ENCODE results near the gene BMP7. TPM values are rescaled to one million over a fixed set of nuclear protein-coding genes. Genes with fewer than 3 reads are reported as not detected.

Gene BMP7
- total and polyA plus RNA-seq, 7 donors = under 0.01 to 5.4 (median 2.5) TPM

GRCh38 chr20:57292611-57293010 lies 26.2 kb upstream of the BMP7 start:
- H3K27ac ChIP-seq = no peak overlapping the region
- WGBS, 2 donors = 85 to 94% methylated on average over 2 of the region's 2 CpGs
- peaks cover 0 to 25% (median 23%) of the 10 kb centered on the region in 4 donors for H3K4me1 ChIP-seq
- H3K4me3 ChIP-seq = no peak overlapping the region
- no peak for DNase-seq
- H3K27me3 ChIP-seq = peaks cover 0 to 17% (median 0%) of the 10 kb centered on the region in 3 donors
- no peaks in the 10 kb centered on the region for H3K36me3 ChIP-seq
- TF ChIP-seq POLR2A (IDR thresholded peaks at IDR 0.05) (no peak), CTCF (IDR thresholded peaks at IDR 0.05) (no peak), EP300 (IDR thresholded peaks at IDR 0.05) (no peak), POLR2AphosphoS5 (IDR thresholded peaks at IDR 0.05) (no peak)
- no peaks in the 10 kb centered on the region for H3K9me3 ChIP-seq
- intact Hi-C loops (cut with DNase I) = no loop called here

- intact Hi-C loops (cut with DNase I) = no loop called here
- Histone ChIP-seq H3K4me1 (peaks cover 0 to 32% (median 26%) of the 10 kb centered on the region in 4 donors), H3K9me3 (no peaks in the 10 kb centered on the region), H3K4me3 (no peak overlapping the region), H3K27me3 (peaks cover 0 to 17% (median 0%) of the 10 kb centered on the region in 3 donors), H3K36me3 (no peaks in the 10 kb centered on the region), H3K27ac (no peak overlapping the region)
- WGBS, 2 donors = 87 to 89% methylated on average over 6 of the region's 6 CpGs
- TF ChIP-seq POLR2AphosphoS5 (IDR thresholded peaks at IDR 0.05) = no peak
- no peak for DNase-seq
Observed at GRCh38 chr20:57291694-57292093, 25.3 kb upstream of the BMP7 start.

GRCh38 chr20:57291003-57291402 lies 24.6 kb upstream of the BMP7 start:
- intact Hi-C loops (cut with DNase I) = no loop called here
- Histone ChIP-seq H3K27ac (no peak overlapping the region), H3K27me3 (peaks cover 0 to 17% (median 0%) of the 10 kb centered on the region in 3 donors), H3K36me3 (no peaks in the 10 kb centered on the region), H3K4me1 (peaks cover 0 to 32% (median 26%) of the 10 kb centered on the region in 4 donors), H3K4me3 (no peak overlapping the region), H3K9me3 (no peaks in the 10 kb centered on the region)
- TF ChIP-seq POLR2AphosphoS5 (IDR thresholded peaks at IDR 0.05) (no peak), POLR2A (IDR thresholded peaks at IDR 0.05) (no peak), EP300 (IDR thresholded peaks at IDR 0.05) (no peak), CTCF (IDR thresholded peaks at IDR 0.05) (no peak)
- 54 to 71% methylated on average over 10 of the region's 10 CpGs for WGBS, 2 donors
- no peak for DNase-seq

- Histone ChIP-seq H3K4me1 (peaks cover 0 to 32% (median 26%) of the 10 kb centered on the region in 4 donors), H3K9me3 (no peaks in the 10 kb centered on the region), H3K27me3 (peaks cover 0 to 17% (median 0%) of the 10 kb centered on the region in 3 donors), H3K4me3 (no peak overlapping the region), H3K27ac (no peak overlapping the region), H3K36me3 (no peaks in the 10 kb centered on the region)
- WGBS, 2 donors = 78 to 85% methylated on average over 5 of the region's 5 CpGs
- intact Hi-C loops (cut with DNase I) = no loop called here
- no peak for DNase-seq
- no peak for TF ChIP-seq POLR2A (IDR thresholded peaks at IDR 0.05)
- no peak for TF ChIP-seq EP300 (IDR thresholded peaks at IDR 0.05)
- TF ChIP-seq CTCF (IDR thresholded peaks at IDR 0.05) = no peak
- TF ChIP-seq POLR2AphosphoS5 (IDR thresholded peaks at IDR 0.05) = no peak
Observed at GRCh38 chr20:57290178-57290484, 23.7 kb upstream of the BMP7 start.

- peaks cover 0 to 32% (median 26%) of the 10 kb centered on the region in 4 donors for H3K4me1 ChIP-seq
- no peaks in the 10 kb centered on the region for H3K9me3 ChIP-seq
- no peak overlapping the region for H3K4me3 ChIP-seq
- intact Hi-C loops (cut with DNase I) = loop anchor here (10.0 kb wide), 1 partner anchor 55 kb away; no protein-coding TSS in a partner anchor
- H3K36me3 ChIP-seq = no peaks in the 10 kb centered on the region
- no peak overlapping the region for H3K27ac ChIP-seq
- no peak for TF ChIP-seq POLR2A (IDR thresholded peaks at IDR 0.05)
- TF ChIP-seq POLR2AphosphoS5 (IDR thresholded peaks at IDR 0.05) = no peak
- no peak for TF ChIP-seq EP300 (IDR thresholded peaks at IDR 0.05)
- no peak for TF ChIP-seq CTCF (IDR thresholded peaks at IDR 0.05)
- WGBS, 2 donors = 57 to 61% methylated on average over 8 of the region's 8 CpGs
- peaks cover 0 to 17% (median 0%) of the 10 kb centered on the region in 3 donors for H3K27me3 ChIP-seq
- no peak for DNase-seq
Observed at GRCh38 chr20:57289391-57290177, 23.1 kb upstream of the BMP7 start.

Data from sigmoid colon (tissue), 7 donors.